ENCODE data around the gene AGPAT3. TPM values are rescaled to one million over a fixed set of nuclear protein-coding genes. Genes with fewer than 3 reads are reported as not detected.

The AGPAT3 gene
- total and polyA plus RNA-seq, 2 donors (not counting 1 experiment from before 2014, with no cell fraction given): 29.4 to 44.9 TPM

- H3K9ac ChIP-seq (ENCODE audit: insufficient read depth, low read length): no peak overlapping the region
- no peak for TF ChIP-seq EZH2 (IDR thresholded peaks at IDR 0.05; ENCODE audit: low read length, missing control alignments)
- TF ChIP-seq, protein P1, sequence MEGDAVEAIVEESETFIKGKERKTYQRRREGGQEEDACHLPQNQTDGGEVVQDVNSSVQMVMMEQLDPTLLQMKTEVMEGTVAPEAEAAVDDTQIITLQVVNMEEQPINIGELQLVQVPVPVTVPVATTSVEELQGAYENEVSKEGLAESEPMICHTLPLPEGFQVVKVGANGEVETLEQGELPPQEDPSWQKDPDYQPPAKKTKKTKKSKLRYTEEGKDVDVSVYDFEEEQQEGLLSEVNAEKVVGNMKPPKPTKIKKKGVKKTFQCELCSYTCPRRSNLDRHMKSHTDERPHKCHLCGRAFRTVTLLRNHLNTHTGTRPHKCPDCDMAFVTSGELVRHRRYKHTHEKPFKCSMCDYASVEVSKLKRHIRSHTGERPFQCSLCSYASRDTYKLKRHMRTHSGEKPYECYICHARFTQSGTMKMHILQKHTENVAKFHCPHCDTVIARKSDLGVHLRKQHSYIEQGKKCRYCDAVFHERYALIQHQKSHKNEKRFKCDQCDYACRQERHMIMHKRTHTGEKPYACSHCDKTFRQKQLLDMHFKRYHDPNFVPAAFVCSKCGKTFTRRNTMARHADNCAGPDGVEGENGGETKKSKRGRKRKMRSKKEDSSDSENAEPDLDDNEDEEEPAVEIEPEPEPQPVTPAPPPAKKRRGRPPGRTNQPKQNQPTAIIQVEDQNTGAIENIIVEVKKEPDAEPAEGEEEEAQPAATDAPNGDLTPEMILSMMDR (conservative IDR thresholded peaks at IDR 0.05 in 1 of 2, IDR thresholded peaks at IDR 0.05 in 1 of 2; ENCODE audit: low read depth in 1 of 2, low read length in 2 of 2): no peak
- H3K36me3 ChIP-seq (ENCODE audit: control insufficient read depth, insufficient read depth, low read length): no peaks in the 10 kb centered on the region
- peak in 1 of 2 donors; percentile 94 for DNase-seq (ENCODE audit: low read depth in 2 of 2)
- peak overlapping the region; percentile 75 for H2AFZ ChIP-seq (ENCODE audit: low read length)
- H3K4me2 ChIP-seq (ENCODE audit: extremely low read depth, insufficient read depth, low read length): no peak overlapping the region
- H3K79me2 ChIP-seq (ENCODE audit: control insufficient read depth, insufficient read depth, low read length): no peaks in the 10 kb centered on the region
- no peaks in the 10 kb centered on the region for H4K20me1 ChIP-seq (ENCODE audit: control insufficient read depth, extremely low read depth, insufficient read depth, low read length)
- H3K9me3 ChIP-seq (ENCODE audit: control insufficient read depth, insufficient read depth, low read depth, low read length): no peaks in the 10 kb centered on the region
- no peak overlapping the region for H3K4me3 ChIP-seq (replicated peaks in 1 of 4; ENCODE audit: control extremely low read depth in 1 of 4, insufficient read depth in 1 of 4, low read depth in 3 of 4, low read length in 4 of 4)
- H3K4me1 ChIP-seq (ENCODE audit: control insufficient read depth, extremely low read depth, insufficient read depth, low read length): peaks cover 9% of the 10 kb centered on the region
- peak overlapping the region; percentile 33 for H3K27ac ChIP-seq (ENCODE audit: insufficient read depth, low read length)
- no peaks in the 10 kb centered on the region for H3K27me3 ChIP-seq (ENCODE audit: control insufficient read depth, insufficient read depth, low read length)
These were observed 141.6 kb downstream of the AGPAT3 start for GRCh38 chr21:44006656-44007055.

- Histone ChIP-seq H4K20me1 (ENCODE audit: control insufficient read depth, extremely low read depth, insufficient read depth, low read length) (no peaks in the 10 kb centered on the region), H3K4me2 (ENCODE audit: extremely low read depth, insufficient read depth, low read length) (no peak overlapping the region), H3K4me1 (ENCODE audit: control insufficient read depth, extremely low read depth, insufficient read depth, low read length) (peaks cover 14% of the 10 kb centered on the region), H3K9me3 (ENCODE audit: control insufficient read depth, insufficient read depth, low read depth, low read length) (no peaks in the 10 kb centered on the region), H3K79me2 (ENCODE audit: control insufficient read depth, insufficient read depth, low read length) (peaks cover 30% of the 10 kb centered on the region), H3K9ac (ENCODE audit: insufficient read depth, low read length) (no peak overlapping the region), H3K27ac (ENCODE audit: insufficient read depth, low read length) (no peak overlapping the region), H3K27me3 (ENCODE audit: control insufficient read depth, insufficient read depth, low read length) (no peaks in the 10 kb centered on the region), H3K4me3 (replicated peaks in 1 of 4; ENCODE audit: control extremely low read depth in 1 of 4, insufficient read depth in 1 of 4, low read depth in 3 of 4, low read length in 4 of 4) (no peak overlapping the region), H3K36me3 (ENCODE audit: control insufficient read depth, insufficient read depth, low read length) (no peaks in the 10 kb centered on the region), H2AFZ (ENCODE audit: low read length) (no peak overlapping the region)
- DNase-seq (ENCODE audit: low read depth in 2 of 2): no peak
- no peak for TF ChIP-seq EZH2 (IDR thresholded peaks at IDR 0.05; ENCODE audit: low read length, missing control alignments)
- TF ChIP-seq, protein P1 (conservative IDR thresholded peaks at IDR 0.05 in 1 of 2, IDR thresholded peaks at IDR 0.05 in 1 of 2; ENCODE audit: low read depth in 1 of 2, low read length in 2 of 2): no peak
These were observed 145.4 kb downstream of the AGPAT3 start for GRCh38 chr21:44010429-44010828.

DNA sequence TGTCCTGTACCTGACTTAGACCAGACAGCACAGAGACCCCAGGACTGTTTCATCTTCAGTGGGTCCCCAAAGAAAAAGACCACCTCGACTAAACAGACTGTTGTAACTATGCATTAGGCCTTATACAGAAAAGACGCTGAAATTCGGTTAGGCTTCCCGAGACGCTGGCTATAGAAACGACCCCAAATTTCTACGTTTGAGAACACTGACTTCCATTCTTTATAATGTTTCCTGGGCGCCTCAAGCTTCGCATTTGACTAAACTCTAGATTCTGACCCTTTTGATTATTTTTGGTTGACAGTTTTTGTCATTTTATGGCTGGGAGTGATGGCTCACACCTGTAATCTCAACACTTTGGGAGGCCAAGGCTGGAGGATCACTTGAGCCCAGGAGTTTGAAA, 146.1 kb downstream of the AGPAT3 start:
- DNase-seq (ENCODE audit: low read depth in 2 of 2): no peak
- Histone ChIP-seq H3K4me1 (ENCODE audit: control insufficient read depth, extremely low read depth, insufficient read depth, low read length) (peaks cover 8% of the 10 kb centered on the region), H4K20me1 (ENCODE audit: control insufficient read depth, extremely low read depth, insufficient read depth, low read length) (peaks cover 2% of the 10 kb centered on the region), H3K79me2 (ENCODE audit: control insufficient read depth, insufficient read depth, low read length) (peaks cover 37% of the 10 kb centered on the region), H3K4me2 (ENCODE audit: extremely low read depth, insufficient read depth, low read length) (peak overlapping the region; percentile 91), H3K27ac (ENCODE audit: insufficient read depth, low read length) (peak overlapping the region; percentile 9), H3K9ac (ENCODE audit: insufficient read depth, low read length) (no peak overlapping the region), H3K36me3 (ENCODE audit: control insufficient read depth, insufficient read depth, low read length) (no peaks in the 10 kb centered on the region), H3K9me3 (ENCODE audit: control insufficient read depth, insufficient read depth, low read depth, low read length) (no peaks in the 10 kb centered on the region), H3K27me3 (ENCODE audit: control insufficient read depth, insufficient read depth, low read length) (no peaks in the 10 kb centered on the region), H3K4me3 (replicated peaks in 1 of 4; ENCODE audit: control extremely low read depth in 1 of 4, insufficient read depth in 1 of 4, low read depth in 3 of 4, low read length in 4 of 4) (peak overlapping the region in 3 of 4 experiments; percentile 65 to 80 (median 66)), H2AFZ (ENCODE audit: low read length) (no peak overlapping the region)
- no peak for TF ChIP-seq EZH2 (IDR thresholded peaks at IDR 0.05; ENCODE audit: low read length, missing control alignments)
- TF ChIP-seq, protein P1 (conservative IDR thresholded peaks at IDR 0.05 in 1 of 2, IDR thresholded peaks at IDR 0.05 in 1 of 2; ENCODE audit: low read depth in 1 of 2, low read length in 2 of 2): no peak
